ENCODE results near the gene NOC2L.
"Not testable (repeated sequence)": the region's sequence is repeated elsewhere in the genome, so short reads cannot be mapped to it uniquely, and the experiment has no call there.

The NOC2L gene

DNA sequence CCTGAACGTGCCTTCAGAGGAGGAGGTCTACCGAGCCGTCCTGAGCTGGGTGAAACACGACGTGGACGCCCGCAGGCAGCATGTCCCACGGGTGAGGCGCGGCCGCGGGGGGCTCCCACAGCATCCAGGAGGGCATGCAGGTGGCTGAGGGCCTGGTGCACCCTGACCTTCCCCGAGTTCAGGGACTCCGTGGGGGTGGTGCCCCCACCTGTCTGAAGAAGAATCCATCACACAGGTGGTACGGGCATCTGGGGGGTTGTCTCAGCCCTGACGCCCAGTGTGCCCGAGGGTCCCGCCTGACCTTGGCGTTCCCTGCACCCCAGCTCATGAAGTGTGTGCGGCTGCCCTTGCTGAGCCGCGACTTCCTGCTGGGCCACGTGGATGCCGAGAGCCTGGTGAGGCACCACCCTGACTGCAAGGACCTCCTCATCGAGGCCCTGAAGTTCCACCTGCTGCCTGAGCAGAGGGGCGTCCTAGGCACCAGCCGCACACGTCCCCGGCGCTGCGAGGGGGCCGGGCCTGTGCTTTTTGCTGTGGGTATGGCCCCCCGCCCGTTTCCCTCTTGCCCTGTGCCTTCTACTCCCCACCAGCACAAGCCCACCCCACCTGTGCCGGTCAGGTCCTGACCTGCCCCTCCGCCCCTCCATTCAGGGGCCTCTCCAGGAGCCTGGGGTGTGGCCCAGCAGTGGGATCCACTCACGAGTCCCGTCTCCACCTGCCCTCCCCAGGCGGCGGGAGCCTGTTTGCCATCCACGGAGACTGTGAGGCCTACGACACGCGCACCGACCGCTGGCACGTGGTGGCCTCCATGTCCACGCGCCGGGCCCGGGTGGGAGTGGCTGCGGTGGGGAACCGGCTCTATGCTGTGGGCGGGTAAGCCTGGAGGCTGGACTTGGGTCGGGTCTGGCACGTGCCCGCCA is 3.6 kb upstream of the NOC2L start:
- no peak for DNase-seq

DNA sequence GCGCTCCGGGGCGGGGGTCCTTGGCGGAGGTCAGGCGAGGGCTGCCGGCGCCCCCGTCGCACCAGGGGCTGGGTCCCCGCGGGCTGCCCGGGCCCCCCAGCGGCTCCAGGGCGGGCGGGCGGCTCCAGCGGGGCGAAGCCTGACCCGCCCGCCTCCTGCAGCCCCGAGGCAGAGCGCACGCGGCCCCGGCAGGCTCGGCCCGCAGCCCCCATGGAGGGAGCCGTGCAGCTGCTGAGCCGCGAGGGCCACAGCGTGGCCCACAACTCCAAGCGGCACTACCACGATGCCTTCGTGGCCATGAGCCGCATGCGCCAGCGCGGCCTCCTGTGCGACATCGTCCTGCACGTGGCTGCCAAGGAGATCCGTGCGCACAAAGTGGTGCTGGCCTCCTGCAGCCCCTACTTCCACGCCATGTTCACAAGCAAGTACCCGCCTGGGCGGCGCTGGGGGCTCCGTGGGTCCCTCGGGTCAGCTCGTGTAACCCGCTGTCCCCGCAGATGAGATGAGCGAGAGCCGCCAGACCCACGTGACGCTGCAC is 2.1 kb upstream of the NOC2L start:
- DNase-seq = no peak

DNA sequence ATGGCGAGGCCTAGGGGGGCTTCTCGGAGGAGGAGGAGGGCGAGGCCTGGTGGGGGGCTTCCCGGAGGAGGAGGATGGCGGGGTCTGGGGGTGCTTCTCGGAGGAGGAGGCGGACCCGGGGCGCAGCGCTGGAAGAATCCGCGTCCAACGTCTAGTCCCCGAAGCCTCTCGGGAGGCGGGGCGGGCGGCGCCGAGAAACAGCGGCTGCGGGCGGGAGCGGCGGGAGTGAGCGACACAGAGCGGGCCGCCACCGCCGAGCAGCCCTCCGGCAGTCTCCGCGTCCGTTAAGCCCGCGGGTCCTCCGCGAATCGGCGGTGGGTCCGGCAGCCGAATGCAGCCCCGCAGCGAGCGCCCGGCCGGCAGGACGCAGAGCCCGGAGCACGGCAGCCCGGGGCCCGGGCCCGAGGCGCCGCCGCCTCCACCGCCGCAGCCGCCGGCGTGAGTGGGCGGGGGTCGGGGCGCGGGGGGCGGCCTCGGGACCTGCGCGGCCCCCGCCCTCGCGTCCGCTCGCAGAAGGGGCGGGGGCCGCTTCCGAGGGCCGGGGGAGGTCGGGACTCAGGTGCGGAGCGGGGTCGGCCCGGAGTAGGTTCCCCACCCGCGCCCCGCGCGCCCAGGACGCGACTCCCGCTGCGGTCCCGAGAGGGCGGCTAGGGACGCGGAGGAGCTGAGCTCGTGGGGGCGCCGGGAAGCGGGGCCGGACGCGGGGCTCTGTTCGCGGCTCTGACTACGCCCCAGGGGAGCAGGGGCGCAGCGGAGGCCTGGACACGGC is 1.5 kb upstream of the NOC2L start, which contains the start of gene KLHL17:
KLHL17 (plus strand) TSS at position 222 of the 769 bp plus-strand sequence; CDS start at position 332, 110 bp downstream.
- DNase-seq = peak in 40 of 51 donors; percentile 6 to 76 (median 39)

DNA sequence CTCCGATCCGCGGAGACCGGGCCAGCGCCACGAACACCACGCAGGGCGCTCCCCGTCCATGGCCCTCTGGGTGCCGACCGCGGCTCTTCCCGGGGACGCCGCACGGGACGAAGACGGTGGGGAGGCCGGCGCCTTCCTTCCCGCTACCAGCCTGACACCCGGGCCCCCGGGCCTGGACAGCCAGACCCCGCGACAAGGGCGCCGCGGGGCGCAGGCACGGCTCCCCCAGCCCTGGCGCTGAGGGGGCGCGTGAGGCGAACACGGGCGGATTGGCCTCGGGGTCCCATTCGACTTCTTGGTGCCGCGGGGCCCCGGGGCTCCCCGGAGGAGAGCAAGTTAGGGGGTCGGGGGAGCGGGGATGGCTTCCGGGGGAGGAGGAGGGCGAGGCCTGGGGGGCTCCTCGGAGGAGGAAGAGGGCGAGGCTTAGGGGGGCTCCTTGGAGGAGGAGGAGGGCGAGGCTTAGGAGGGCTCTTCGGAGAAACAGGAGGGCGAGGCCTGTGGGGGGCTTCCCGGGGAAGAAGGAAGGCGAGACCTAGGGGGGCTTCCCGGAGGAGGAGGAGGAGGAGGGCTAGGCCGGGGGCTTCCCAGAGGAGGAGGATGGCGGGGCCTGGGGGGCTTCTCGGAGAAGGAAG is 791 bp upstream of the NOC2L start:
- no peak for DNase-seq

DNA sequence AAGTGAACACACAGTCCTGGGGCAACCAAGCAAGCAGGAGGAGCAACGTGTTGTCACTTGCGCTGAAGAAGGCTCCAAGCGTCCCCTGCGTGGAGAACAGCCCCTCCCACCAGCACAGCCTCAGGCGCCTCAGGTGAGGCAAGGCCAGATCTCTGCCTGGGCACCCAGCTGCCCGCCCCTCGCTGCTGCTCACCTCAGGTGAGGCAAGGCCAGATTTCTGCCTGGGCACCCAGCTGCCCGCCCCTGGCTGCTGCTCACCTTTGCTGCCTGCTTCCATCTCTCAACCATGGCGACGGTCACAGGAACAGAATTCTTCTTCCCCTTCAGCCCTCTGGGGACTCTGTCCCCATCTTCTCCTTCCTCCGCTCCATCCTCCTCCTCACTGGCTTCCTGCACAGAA is 2.4 kb downstream of the NOC2L start:
- DNase-seq = no peak

DNA sequence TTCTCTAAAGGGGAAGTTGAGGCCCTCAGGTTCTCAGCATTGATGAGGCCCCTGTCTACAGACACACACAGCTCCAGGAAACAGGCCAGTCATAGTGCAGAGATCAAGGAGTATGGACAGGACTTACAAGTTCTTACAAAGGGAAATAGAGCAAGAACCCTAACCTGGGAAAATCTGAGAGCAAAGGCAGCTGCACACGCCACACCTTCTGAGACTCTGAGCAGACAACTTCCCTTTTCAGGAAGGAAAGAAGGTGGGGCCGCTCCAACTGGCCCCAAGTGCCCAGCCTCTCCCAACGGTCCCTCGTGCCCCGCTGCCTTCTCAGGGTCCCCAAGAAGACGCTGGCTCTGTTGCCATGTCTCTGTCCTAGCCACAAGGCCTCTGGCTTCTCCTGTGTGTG is 3.6 kb downstream of the NOC2L start:
- no peak for DNase-seq

DNA sequence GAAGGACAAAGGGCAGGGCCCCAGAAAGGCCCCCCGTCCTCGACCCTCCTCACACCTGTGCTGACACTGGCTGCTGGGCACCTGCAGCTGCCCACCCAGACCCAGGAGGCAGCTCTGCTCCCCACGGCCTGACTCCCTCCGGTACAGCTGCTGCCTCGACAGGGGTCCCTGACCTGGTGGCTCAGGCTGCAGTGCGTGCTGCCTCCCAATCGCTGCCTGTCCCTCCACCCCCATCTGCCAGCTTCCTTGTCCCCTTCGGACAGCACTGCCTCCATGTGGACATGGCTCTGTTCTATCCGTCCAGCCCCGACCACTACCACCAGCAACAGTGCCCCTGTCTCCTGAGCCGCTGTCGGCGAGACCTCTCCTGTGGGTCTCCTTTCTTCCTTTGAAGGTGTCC is 4.1 kb downstream of the NOC2L start:
- no peak for DNase-seq

DNA sequence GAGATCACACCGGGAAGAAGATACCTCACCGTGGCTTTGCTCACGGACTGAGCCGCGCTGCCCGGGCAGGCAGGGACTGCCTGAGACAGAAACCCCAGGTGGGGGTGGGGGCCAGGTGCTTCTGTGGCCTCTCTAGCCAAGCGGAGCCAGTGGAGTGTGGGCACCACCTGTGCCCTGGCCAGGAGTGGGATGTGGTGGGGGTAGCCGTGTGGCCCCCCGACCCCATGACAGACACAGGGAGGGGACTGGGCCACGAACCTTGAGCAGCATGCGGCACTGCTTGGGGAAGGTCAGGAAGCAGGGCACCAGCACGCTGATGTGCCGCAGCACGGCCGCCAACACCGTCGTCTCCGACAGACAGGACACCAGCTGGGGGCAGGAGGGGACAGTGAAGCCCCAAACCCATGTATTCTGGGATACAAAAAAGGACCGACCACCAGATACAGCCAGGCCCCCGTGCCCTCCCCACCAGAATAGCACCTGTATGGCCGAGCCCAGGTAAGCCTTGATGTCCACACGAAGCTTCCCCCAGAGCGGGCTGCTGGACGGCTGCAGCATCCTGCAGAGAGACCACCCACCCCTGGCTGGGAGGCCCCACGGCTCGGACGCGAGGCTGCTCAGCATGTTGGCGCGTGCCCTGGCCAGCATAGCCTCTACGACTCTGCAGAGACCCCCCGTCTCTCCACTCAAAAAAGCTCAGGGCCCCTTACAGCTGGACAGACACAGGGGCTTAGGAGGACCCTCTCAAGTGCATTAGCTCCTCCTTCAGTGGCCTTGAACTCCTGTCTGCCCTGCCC is 5.3 kb downstream of the NOC2L start:
- no peak for DNase-seq

DNA sequence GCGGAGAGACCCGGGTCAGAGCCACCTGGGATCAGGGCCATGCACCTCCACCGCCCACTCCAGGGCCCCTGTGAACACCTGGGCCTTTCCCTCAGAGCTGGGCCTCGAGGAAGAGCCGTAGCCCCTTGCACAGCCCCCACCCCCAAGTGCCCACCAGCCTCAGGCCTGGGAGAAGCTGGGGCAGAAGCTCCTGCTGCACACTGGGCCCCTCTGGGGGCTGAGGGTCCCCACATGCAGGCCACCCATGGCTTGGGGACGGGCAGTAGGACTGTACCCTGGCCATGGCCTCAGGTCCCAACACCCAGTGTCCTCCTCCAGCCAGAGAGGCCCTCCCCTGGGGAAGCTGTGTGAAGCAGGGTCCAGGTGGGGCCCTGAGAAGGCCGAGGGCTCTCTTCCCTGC is 6.5 kb downstream of the NOC2L start:
- DNase-seq = no peak

DNA sequence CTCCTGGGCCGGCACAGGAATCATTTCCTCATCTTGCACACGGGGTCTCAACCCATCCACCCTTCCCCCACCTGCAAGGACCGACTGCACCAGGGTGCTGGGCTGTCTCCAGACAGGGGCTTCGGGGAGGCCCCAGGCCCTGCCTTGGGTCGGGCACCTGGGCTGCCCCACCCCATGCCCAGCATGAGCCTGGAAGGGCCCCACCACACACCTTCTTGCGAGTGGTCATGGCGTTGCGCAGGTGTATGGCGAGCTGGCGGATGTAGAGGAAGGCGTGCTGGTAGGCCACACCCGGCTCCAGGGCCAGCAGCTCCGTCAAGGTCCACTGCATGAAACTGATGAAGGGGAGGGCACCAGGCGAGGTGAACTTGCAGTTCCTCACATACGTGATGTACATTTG is 6.9 kb downstream of the NOC2L start:
- no peak for DNase-seq

DNA sequence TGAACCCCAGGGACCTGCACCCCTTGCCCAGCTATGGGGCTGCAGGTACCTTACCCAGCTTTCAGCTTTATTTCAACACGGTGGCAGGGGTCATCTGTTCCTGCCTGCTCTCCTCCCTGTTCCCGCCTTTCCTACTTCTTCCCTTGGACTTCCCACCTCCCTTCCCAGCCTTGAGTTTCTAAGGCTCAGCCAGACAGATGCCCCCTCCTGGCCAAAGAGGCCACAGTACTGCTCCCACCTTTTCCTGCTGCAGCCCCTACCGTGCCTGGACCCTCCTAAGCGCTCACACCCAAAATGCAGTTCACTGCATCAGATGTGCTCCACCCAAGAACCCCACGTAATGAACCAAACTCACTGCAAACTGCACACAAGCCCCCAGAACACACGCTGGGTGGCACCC is 7.7 kb downstream of the NOC2L start:
- DNase-seq = no peak

DNA sequence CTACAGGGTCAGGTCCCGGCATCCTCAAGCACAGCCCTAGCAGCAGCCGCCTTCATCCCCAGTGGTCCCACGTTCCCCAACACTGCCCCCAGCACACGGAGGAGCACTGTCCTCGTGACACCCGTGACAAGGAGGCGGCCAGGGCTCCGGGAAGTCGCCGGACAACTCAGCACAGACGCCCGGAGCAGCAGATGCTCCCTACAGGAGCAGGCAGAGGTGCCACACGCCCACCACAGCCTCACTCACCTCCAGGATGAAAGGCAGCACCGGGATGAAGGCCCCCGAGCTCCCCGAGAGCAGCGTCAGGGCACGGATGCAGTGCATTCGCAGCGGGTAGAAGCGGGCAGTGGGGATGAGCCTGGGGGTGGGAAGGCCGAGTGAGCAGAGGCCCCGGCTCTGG is 8.2 kb downstream of the NOC2L start:
- DNase-seq = no peak

DNA sequence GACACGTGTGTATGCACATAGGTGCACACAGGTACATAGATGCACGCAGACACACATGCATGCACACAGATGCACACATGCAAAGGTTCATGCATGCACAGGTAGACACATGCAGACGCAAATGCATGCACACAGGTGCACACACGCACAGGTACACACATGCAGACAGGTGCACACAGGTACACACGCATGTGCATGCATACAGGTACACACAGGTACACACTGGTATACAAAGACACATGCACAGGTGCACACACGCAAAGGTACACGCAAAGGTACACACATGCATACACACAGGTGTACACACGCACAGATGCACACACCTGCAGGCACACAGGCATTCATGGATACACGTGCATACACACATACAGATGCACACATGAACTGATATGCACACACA is 8.8 kb downstream of the NOC2L start:
- no peak for DNase-seq

DNA sequence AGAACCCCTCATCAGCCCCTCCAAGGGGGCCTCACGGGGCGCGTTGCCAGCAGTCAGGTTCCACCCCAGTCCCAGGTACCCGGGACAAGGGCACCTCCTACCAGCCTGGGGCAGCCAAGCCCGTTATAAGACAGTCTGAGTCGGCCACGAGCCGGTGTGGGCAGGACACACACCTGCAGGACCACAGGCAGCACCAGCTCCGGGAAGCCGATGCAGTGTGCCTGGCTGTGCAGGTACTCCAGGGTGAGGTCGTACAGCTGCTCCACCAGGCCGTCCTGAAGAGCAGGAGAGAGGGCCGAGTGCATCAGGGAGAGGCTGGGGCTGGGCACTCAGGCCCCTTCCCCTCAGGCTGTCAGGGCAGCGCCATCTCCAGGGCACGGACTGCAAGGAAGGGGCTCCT is 11.1 kb downstream of the NOC2L start:
- DNase-seq = no peak

DNA sequence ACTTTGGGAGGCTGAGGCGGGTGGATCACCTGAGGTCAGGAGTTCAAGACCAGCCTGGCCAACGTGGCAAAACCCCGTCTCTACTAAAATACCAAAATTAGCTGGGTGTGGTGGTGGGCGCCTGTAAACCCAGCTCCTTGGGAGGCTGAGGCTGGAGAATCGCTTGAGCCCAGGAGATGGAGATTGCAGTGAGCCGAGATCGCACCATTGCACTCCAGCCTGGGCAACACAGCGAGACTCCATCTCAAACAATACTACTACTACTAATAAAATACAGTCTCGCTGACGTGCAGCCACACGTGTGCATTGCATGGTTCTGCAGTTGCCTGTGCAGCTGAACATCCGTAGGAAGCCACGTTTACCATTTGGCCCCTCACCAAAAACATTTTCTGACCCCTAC is 12.2 kb downstream of the NOC2L start:
- DNase-seq = not testable (repeated sequence)

DNA sequence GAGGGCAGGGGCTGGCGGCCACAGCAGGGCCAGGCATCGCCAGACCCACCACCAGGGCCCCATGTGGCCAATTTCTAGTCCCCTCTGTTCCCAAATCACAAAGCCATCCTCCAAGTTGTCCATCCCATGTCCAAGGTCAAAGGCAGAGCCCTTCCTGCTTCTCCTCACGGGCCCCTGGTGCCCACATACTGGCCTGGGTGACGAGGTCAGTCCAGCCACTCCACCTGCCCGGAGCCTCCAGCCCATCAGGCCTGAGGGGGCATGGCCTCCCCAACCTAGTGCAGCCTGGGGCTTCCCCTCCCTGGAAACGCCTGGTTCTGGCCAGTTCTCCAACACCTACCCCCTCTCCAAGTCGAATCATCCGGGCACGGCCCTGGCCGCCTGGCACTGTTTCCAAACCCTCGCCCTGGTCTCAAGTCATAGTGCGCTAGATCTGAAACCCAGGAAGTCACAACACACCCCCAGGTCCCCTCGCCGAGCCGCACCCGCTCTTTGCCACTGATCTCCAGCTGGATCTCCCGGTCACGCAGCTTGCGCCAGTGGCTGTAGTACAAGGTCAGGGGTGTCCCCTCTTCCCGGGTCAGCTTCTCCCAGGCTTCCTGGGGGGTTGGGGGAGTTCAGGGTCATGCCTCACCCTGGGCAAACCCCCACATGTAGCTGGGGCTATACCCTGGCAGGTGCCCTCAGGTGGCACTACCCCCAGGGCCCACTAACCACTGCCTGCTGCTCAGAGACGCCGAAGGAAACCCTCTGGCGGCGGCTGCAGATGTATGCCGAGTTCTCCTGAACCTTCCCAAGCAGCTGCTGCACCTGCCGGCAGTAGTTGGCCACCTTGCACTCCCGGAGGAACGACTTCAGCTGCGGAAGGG is 13.1 kb downstream of the NOC2L start:
- DNase-seq = no peak

DNA sequence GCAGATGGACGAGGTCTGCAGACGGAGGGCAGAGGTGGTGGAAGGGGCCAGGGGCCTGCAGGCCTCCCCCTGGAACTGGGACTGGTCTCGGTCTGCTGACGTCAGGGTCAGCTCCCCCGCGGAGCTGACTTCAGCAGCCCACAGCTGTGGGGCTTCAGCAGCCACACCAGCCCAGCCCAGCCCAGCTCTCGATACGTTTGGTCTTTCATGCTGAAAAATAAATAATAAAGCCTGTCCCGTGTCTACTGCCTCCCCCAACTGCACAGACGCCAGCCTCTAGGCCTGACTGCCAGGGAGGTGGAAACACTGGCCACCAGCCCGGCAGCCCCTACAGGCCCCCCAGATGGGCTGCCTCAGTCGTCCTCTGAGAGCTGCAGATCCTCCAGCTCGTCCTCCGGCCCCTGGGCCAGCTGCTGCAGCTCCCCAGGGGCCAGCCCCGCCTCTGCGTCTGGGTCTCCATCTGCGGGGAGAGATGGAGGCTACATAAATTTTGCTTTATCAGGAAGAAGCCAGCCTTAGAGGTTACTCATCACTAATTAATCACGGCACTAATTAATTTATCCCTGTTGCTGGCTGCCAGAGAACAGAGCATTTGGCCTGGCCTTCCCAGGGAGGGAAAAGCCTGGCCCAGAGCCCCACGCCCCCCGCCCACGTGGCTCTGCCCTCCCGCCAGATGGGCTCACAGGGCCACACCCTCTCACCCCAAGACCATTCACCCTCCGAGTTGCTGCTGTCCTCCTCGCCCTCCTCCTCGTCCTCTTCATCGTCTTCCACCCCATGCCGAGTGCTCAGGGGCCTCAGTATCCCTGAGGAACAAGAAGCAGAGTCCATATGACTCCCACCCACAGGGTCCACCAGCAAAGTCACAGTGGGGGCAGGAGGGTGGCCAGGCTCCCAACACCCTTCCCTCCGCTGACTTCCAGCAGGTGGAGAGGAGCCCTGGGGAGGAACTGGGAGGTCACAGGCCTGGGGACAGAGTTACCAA is 14.4 kb downstream of the NOC2L start:
- no peak for DNase-seq

DNA sequence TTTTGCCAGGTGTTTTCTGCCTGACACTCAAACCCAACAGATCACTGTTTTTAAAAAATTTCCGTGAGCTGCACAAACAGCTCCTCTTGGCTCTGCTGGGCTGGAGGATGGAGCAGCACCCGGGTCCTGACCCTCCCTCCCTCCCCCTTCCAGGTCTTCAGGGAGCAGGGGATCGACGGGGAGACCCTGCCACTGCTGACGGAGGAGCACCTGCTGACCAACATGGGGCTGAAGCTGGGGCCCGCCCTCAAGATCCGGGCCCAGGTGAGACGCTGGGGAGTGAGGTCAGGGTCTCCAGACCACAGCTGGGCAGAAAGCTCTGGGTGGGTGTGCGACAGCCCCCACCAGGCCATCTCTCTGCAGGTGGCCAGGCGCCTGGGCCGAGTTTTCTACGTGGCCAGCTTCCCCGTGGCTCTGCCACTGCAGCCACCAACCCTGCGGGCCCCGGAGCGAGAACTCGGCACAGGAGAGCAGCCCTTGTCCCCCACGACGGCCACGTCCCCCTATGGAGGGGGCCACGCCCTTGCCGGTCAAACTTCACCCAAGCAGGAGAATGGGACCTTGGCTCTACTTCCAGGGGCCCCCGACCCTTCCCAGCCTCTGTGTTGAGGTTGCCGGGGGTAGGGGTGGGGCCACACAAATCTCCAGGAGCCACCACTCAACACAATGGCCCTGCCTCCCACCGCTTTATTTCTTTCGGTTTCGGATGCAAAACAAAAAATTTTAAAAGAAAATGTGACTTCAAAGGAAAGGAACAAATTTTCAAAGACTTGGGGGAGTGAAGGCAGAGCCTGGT is 15.3 kb downstream of the NOC2L start:
- DNase-seq = no peak
